Caco-2 (cell line): ENCODE measurements around the gene GBA3. TPM values are rescaled to one million over a fixed set of nuclear protein-coding genes. Genes with fewer than 3 reads are reported as not detected.

Experiments
- BruUV-seq: library from RNA; stranded (reverse); fragments of 400-500 nt; replicated peaks from 2 replicates; lab custom pipeline; 2021; lab: Mats Ljungman, UMichigan
- CTCF ChIA-PET: fragments of 300-600 bp; sonication (Branson Sonifier 250); formaldehyde crosslinking; loops from one replicate; lab custom pipeline; 2022; ENCODE audit warnings: antibody characterized with exemption; lab: Charles Lee
- POLR2A ChIA-PET: fragments of 300-600 bp; sonication (Branson Sonifier 250); formaldehyde crosslinking; loops from one replicate; lab custom pipeline; 2022; ENCODE audit warnings: antibody characterized with exemption; lab: Charles Lee
- DNase-seq, 2 experiments: peaks; one replicate each; pipeline versions ENCODE4 v3.0.0 to v3.0.0-alpha.2; 2020 to 2022
- H3K27me3 ChIP-seq: replicated peaks from 2 replicates; pipeline ENCODE4 v1.6.0; 2011; ENCODE audit warnings: low read length; ENCODE audit not compliant: control insufficient read depth, insufficient read depth
- H3K36me3 ChIP-seq: 2 replicates; pipeline ENCODE4 v1.5.1; 2011; ENCODE audit warnings: low read length; ENCODE audit not compliant: control insufficient read depth, insufficient read depth
- H3K4me1 ChIP-seq: fragments of 250-450 bp; sonication (Bioruptor Pico); 2 replicates; pipeline ENCODE4 v1.5.1; 2020; ENCODE audit warnings: mild to moderate bottlenecking
- H3K4me3 ChIP-seq: 2 replicates; pipeline ENCODE4 v1.5.1; 2011; ENCODE audit warnings: low read depth, mild to moderate bottlenecking, control low read depth, low read length
- H3K9me3 ChIP-seq: fragments of 250-450 bp; sonication (Bioruptor Pico); 2 replicates; pipeline ENCODE4 v1.5.1; 2020; ENCODE audit warnings: mild to moderate bottlenecking, moderate library complexity
- H3K27ac Mint-ChIP-seq: one replicate; pipeline ENCODE4 v1.8.0; 2022; ENCODE audit warnings: mixed read lengths; ENCODE audit not compliant: unreplicated experiment
- H3K27me3 Mint-ChIP-seq: one replicate; pipeline ENCODE4 v1.8.0; 2022; ENCODE audit warnings: mixed read lengths; ENCODE audit not compliant: insufficient read depth, unreplicated experiment
- H3K36me3 Mint-ChIP-seq: one replicate; pipeline ENCODE4 v1.8.0; 2022; ENCODE audit warnings: mild to moderate bottlenecking, mixed read lengths; ENCODE audit not compliant: insufficient read depth, unreplicated experiment
- H3K4me1 Mint-ChIP-seq: one replicate; pipeline ENCODE4 v1.8.0; 2022; ENCODE audit warnings: low read depth, mixed read lengths; ENCODE audit not compliant: unreplicated experiment
- H3K4me3 Mint-ChIP-seq: one replicate; pipeline ENCODE4 v1.8.0; 2022; ENCODE audit warnings: mild to moderate bottlenecking, moderate library complexity, mixed read lengths; ENCODE audit not compliant: unreplicated experiment
- H3K9me3 Mint-ChIP-seq: one replicate; pipeline ENCODE4 v1.8.0; 2022; ENCODE audit warnings: mixed read lengths; ENCODE audit not compliant: unreplicated experiment
- CTCF ChIP-seq, 2 experiments: fragments of 200-600 bp in 1 of 2; IDR thresholded peaks; 1 replicate in 1 of 2; 2 replicates in 1 of 2; pipeline versions ENCODE4 v1.5.1 to v1.8.0; 2011 to 2022; ENCODE audit warnings: antibody characterized with exemption in 1 of 2, control low read depth in 1 of 2, inconsistent platforms in 1 of 2, low read depth in 1 of 2, low read length in 1 of 2, mild to moderate bottlenecking in 1 of 2, moderate library complexity in 1 of 2; ENCODE audit not compliant: insufficient read depth in 1 of 2, severe bottlenecking in 1 of 2, unreplicated experiment in 1 of 2
- intact Hi-C: fragments of 100-400 bp; cut with micrococcal nuclease; formaldehyde crosslinking; loops from one replicate; pipeline ENCODE4 v1.10.0; 2022; ENCODE audit not compliant: unreplicated experiment
- total RNA-seq: library from RNA; stranded (reverse); gene quantifications from 2 replicates; pipeline ENCODE4 v1.2.3, GENCODE V29; 2022

The GBA3 gene
- total RNA-seq, 1 experiment from 2014 or later, result 0.25 TPM

GRCh38 chr4:22730021-22730420, 37.3 kb downstream of the GBA3 start:
- no peak overlapping the region for H3K4me3 Mint-ChIP-seq
- H3K27me3 Mint-ChIP-seq, result peaks cover 4% of the 10 kb centered on the region
- Histone ChIP-seq H3K9me3 (no peaks in the 10 kb centered on the region), H3K4me3 (no peak overlapping the region), H3K4me1 (no peaks in the 10 kb centered on the region), H3K27me3 (no peaks in the 10 kb centered on the region), H3K36me3 (no peaks in the 10 kb centered on the region)
- CTCF ChIA-PET, result no interaction called here
- no TSS peak for BruUV-seq
- POLR2A ChIA-PET, result no interaction called here
- no peaks in the 10 kb centered on the region for H3K4me1 Mint-ChIP-seq
- intact Hi-C loops, result no loop called here
- no peaks in the 10 kb centered on the region for H3K9me3 Mint-ChIP-seq
- H3K27ac Mint-ChIP-seq, result no peak overlapping the region
- DNase-seq, result no peak
- TF ChIP-seq CTCF (IDR thresholded peaks at IDR 0.05; ENCODE audit: insufficient read depth in 1 of 2, low read depth in 1 of 2, low read length in 1 of 2, severe bottlenecking in 1 of 2, unreplicated experiment in 1 of 2), result no peak
- no peaks in the 10 kb centered on the region for H3K36me3 Mint-ChIP-seq

GRCh38 chr4:22733816-22734215, 41.1 kb downstream of the GBA3 start:
- DNase-seq, result no peak
- Mint-ChIP-seq H3K4me3 (no peak overlapping the region), H3K27ac (no peak overlapping the region), H3K9me3 (no peaks in the 10 kb centered on the region), H3K4me1 (no peaks in the 10 kb centered on the region), H3K27me3 (peaks cover 3% of the 10 kb centered on the region), H3K36me3 (no peaks in the 10 kb centered on the region)
- intact Hi-C loops, result no loop called here
- ChIA-PET CTCF (no interaction called here), POLR2A (no interaction called here)
- Histone ChIP-seq H3K4me3 (no peak overlapping the region), H3K27me3 (no peaks in the 10 kb centered on the region), H3K4me1 (no peaks in the 10 kb centered on the region), H3K36me3 (no peaks in the 10 kb centered on the region), H3K9me3 (no peaks in the 10 kb centered on the region)
- TF ChIP-seq CTCF (IDR thresholded peaks at IDR 0.05; ENCODE audit: insufficient read depth in 1 of 2, low read depth in 1 of 2, low read length in 1 of 2, severe bottlenecking in 1 of 2, unreplicated experiment in 1 of 2), result no peak
- BruUV-seq, result no TSS peak

- no peaks in the 10 kb centered on the region for H3K9me3 ChIP-seq
- intact Hi-C loops, result no loop called here
- no peaks in the 10 kb centered on the region for H3K36me3 ChIP-seq
- POLR2A ChIA-PET, result no interaction called here
- H3K4me3 ChIP-seq, result no peak overlapping the region
- DNase-seq, result no peak
- Mint-ChIP-seq H3K9me3 (no peaks in the 10 kb centered on the region), H3K4me3 (no peak overlapping the region), H3K36me3 (no peaks in the 10 kb centered on the region), H3K27me3 (peaks cover 3% of the 10 kb centered on the region), H3K4me1 (no peaks in the 10 kb centered on the region), H3K27ac (no peak overlapping the region)
- H3K4me1 ChIP-seq, result no peaks in the 10 kb centered on the region
- CTCF ChIA-PET, result interaction anchor here (0.6 kb wide), 1 partner anchor 862 kb away, joined by 3 read pairs; no protein-coding TSS in a partner anchor
- no peaks in the 10 kb centered on the region for H3K27me3 ChIP-seq
- BruUV-seq, result no TSS peak
- no peak for TF ChIP-seq CTCF (IDR thresholded peaks at IDR 0.05; ENCODE audit: insufficient read depth in 1 of 2, low read depth in 1 of 2, low read length in 1 of 2, severe bottlenecking in 1 of 2, unreplicated experiment in 1 of 2)
Measured at GRCh38 chr4:22736912-22737311, 44.2 kb downstream of the GBA3 start.
